LNCaP clone FGC (cell line): ENCODE results near the gene PTN.

Experiments used
- DNase-seq: peaks from one replicate; pipeline ENCODE4 v3.0.0-alpha.2; 2011; ENCODE audit warnings: low read depth
- H3K4me3 ChIP-seq: 2 replicates; pipeline ENCODE4 v1.5.1; 2011; ENCODE audit warnings: mild to moderate bottlenecking, low read depth, low read length, control low read depth
- TF ChIP-seq, protein P1 (sequence below): IDR thresholded peaks from 2 replicates; pipeline ENCODE4 v1.5.1; 2012; ENCODE audit warnings: mild to moderate bottlenecking; ENCODE audit not compliant: control insufficient read depth, insufficient read depth; ENCODE audit errors: extremely low read depth

PTN gene, protein sequence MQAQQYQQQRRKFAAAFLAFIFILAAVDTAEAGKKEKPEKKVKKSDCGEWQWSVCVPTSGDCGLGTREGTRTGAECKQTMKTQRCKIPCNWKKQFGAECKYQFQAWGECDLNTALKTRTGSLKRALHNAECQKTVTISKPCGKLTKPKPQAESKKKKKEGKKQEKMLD

DNA sequence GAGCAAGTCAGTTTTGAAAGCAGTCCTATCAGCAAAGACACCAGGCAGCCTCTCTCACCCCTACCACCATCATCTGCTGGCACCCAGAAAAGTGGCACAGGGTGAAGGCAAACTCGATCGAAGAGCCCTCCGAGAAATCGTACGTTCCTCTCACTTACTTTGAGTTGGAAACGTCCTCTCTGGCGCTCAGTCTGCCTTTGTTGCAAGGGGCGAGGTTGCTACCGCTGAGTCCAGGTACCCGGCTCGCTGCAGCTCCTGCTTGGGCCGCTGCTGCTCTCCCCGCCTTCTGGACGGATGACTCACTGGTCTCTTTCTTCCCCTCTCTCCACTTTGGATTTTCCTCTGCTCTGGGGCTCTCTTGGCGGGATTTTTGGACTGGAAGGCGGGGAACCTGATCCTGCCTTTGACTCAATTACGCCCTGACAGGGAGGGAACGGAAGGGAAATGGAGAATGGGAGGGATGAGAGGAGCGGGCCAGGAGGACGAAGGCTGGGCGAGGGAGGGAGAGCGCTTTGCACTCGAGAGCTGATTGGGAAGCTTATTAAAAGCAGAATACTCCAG is at the start of gene PTN:
Gene PTN, minus strand, starts transcription at position 453 of the 561 bp plus-strand sequence. CDS start 88,760 bp downstream, outside the sequence.
- no peak within 1 kb of the TSS for H3K4me3 ChIP-seq
- no peak for DNase-seq
- TF ChIP-seq, protein P1, sequence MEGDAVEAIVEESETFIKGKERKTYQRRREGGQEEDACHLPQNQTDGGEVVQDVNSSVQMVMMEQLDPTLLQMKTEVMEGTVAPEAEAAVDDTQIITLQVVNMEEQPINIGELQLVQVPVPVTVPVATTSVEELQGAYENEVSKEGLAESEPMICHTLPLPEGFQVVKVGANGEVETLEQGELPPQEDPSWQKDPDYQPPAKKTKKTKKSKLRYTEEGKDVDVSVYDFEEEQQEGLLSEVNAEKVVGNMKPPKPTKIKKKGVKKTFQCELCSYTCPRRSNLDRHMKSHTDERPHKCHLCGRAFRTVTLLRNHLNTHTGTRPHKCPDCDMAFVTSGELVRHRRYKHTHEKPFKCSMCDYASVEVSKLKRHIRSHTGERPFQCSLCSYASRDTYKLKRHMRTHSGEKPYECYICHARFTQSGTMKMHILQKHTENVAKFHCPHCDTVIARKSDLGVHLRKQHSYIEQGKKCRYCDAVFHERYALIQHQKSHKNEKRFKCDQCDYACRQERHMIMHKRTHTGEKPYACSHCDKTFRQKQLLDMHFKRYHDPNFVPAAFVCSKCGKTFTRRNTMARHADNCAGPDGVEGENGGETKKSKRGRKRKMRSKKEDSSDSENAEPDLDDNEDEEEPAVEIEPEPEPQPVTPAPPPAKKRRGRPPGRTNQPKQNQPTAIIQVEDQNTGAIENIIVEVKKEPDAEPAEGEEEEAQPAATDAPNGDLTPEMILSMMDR = no peak

DNA sequence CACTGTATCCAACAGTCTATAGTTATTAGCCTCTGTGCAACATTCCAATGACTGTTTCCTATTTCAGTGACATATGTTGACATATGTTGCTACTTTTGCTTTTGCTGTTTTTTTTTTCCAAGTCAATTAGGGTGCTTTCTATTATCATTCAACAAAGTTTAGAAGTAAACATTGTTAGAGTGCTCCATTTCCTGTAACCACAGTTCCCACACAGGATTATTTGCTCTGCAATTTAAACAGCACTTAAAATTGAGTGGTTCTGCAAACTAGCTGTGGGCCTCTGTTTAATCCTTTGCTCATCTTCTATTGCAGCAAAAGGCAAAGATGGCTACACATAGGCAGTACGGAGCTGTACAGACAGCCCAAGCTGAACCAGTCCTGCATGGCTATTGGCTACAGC is 46.5 kb upstream of the PTN start:
- H3K4me3 ChIP-seq = no peak overlapping the region
- TF ChIP-seq, protein P1 = no peak
- no peak for DNase-seq

DNA sequence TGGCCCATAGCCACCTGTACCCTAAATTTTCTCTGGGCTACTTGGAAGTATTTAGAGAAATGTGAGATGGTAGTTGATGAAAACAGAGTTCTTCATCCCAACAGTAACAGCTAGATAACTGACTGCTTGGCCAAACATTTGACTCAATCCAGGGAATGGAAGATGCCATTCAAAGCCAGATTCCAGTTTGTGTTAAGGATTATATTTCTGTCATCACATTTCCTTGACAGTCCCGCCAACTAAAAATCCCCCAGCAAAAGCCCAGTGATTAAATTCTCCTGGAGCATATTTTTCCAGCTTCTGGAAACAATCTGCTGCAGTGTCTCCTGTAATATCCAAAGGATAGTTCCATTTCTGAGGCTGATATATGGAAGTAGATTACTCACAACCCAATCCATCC is 45.4 kb upstream of the PTN start:
- TF ChIP-seq, protein P1 = no peak
- no peak for DNase-seq
- H3K4me3 ChIP-seq = no peak overlapping the region

DNA sequence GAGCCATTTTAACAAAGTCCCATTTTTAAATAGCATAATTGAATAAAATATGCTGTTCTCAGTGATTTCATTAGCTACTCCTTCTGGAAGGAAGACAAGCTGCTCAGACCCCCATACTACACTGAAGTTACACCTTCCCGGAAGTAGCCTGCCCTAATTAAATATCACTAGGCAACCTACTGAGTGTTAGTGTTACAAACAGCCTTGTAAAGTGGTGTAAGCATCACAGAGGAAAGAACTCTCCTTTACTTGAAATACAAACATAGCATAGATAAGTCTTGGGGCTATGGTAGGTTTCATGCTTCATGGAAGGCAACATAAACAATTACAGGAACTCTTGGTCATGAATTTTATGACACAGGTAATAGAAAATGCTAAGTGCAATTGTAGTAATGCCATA is 43.4 kb upstream of the PTN start:
- TF ChIP-seq, protein P1 = no peak
- H3K4me3 ChIP-seq = no peak overlapping the region
- no peak for DNase-seq

DNA sequence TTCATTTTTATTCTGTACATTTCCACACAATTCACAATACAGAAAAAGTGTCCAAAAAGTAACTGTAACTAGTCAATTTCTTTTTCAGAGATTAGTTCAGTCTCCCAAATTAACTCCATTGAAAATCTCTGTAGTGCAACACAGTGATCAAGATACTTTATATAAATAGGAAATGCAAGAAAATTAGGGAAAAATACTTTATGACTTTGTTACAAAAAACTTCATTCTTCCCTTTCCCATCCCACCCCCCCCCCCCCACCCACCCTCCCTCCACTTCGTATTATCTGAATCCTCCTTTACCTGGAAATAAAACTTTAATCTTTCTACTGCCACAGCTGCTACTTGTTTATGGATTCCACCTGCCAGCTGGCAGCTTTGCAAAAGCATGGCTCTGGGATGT is 37.5 kb upstream of the PTN start:
- DNase-seq = no peak
- TF ChIP-seq, protein P1 = no peak
- H3K4me3 ChIP-seq = no peak overlapping the region

DNA sequence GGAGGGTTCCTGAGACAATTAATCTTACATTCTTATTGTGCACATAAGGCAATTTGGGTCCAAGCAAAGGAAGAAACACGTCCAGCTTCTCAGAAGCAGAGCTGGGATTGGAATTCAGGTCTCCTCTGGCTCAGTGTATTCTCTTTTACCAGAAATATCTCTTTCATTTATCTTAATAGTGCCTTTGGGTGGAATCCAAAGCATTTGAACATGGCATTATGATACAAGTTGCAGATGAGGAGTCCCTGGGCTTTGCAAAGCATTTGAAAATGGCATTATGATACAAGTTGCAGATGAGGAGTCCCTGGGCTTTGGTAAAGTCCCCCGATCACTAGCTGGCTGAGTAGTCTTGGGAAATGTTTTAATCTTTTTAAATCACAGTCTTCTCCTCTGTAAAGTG is 30.0 kb upstream of the PTN start:
- H3K4me3 ChIP-seq = no peak overlapping the region
- DNase-seq = no peak
- TF ChIP-seq, protein P1 = no peak

DNA sequence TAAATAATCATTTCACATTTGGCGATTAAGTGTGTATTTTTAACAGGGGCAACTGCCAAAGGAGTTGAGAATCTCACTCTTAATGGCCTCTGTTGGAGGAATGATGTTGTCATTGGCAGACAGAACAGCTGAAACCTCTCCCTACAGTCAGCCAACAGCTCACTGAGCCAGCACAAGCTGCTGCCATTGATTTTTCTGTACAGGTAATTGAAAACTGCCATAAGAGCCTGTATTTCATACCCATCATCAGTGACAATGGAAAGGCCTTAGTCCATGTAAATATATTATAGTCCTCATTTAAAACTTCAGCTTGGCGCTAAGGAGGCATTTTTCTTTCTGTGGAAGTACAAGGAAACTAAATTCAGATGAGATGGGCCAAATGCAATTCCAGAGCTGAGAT is 28.1 kb upstream of the PTN start:
- TF ChIP-seq, protein P1 = no peak
- H3K4me3 ChIP-seq = no peak overlapping the region
- no peak for DNase-seq
